RWPE1 (cell line): ENCODE measurements around the gene RPGR.
A peak's percentile ranks its signal among the peaks of the same experiment; 100 is the strongest.

Experiments
- CTCF ChIA-PET: fragments of 350-600 bp; sonication (Branson Sonifier 250); formaldehyde crosslinking; extraction: SDS; loops from one replicate; lab custom pipeline; 2021; lab: Yijun Ruan, JAX
- POLR2A ChIA-PET: fragments of 400-600 bp; formaldehyde crosslinking; extraction: SDS; loops from one replicate; lab custom pipeline; 2020; ENCODE audit warnings: antibody characterized with exemption; ENCODE audit not compliant: low non-redundant PET; lab: Yijun Ruan, JAX
- DNase-seq: peaks from one replicate; pipeline ENCODE4 v3.0.0; 2012; ENCODE audit warnings: low spot score
- H3K27ac ChIP-seq: fragments of 450-650 bp; 2 replicates; pipeline ENCODE4 v1.5.1; 2017
- TF ChIP-seq, protein P1 (sequence below): fragments of 450-650 bp; conservative IDR thresholded peaks from 2 replicates; pipeline ENCODE4 v1.5.1; 2017; ENCODE audit warnings: low read depth, mild to moderate bottlenecking

Gene RPGR

DNA sequence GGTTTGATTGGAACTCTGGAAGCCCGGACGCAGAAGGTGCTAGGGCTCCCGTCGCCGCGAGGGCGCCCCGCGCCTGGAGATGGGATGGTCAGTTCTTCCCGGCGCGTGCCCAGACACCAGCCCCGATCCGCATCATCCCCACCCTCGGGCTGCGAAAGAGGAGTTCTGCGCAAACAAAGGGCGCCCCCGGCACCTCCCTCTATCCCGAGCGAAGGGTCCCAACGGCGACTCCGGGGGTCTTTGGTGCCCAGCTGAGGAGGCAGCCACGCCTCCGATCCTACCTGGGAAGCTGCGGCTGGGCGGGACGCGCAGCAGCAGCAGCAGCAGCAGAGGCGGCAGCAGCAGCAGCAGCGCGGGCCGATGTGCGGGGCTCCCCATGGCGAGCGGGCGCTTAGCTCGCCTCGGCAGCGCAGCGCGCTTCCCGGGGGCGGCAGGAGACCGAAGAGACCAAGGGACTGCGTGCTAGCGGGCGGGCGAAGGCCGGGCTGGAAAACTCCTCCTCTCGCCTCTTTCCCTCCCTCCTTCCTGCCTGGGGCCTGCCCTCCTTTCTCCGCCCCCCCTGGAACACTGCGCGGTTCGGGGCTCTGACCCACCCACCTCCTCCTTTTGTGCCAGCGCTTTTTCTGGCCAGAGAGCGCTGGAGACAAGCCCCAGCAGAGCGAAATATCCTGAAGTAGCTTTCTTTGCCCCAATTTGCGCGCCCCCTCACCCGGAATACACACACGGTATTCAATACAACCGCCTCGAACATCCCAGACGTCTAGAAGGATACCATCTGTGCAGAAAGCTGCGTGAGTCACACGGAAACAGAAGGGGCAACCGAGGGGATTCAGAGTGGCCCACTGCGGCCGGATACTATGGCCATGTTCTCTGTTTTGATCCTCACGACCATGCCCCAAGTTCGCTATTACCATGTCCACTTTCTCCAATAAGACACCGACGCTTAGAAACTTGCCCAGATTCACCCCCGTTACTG, 106.6 kb downstream of the RPGR start, which contains the start of gene SRPX:
Gene SRPX (minus strand): TSS at position 457 of the 976 bp plus-strand sequence. CDS start 79 bp downstream, at position 378.
- POLR2A ChIA-PET: no interaction called here
- H3K27ac ChIP-seq: no peak within 1 kb of the TSS
- TF ChIP-seq, protein P1, sequence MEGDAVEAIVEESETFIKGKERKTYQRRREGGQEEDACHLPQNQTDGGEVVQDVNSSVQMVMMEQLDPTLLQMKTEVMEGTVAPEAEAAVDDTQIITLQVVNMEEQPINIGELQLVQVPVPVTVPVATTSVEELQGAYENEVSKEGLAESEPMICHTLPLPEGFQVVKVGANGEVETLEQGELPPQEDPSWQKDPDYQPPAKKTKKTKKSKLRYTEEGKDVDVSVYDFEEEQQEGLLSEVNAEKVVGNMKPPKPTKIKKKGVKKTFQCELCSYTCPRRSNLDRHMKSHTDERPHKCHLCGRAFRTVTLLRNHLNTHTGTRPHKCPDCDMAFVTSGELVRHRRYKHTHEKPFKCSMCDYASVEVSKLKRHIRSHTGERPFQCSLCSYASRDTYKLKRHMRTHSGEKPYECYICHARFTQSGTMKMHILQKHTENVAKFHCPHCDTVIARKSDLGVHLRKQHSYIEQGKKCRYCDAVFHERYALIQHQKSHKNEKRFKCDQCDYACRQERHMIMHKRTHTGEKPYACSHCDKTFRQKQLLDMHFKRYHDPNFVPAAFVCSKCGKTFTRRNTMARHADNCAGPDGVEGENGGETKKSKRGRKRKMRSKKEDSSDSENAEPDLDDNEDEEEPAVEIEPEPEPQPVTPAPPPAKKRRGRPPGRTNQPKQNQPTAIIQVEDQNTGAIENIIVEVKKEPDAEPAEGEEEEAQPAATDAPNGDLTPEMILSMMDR: no peak
- peak; percentile 8 for DNase-seq
- CTCF ChIA-PET: interaction anchor here (1.2 kb wide), 2 partner anchors 74 to 91 kb away, joined by 3 to 6 read pairs; no protein-coding TSS in a partner anchor

DNA sequence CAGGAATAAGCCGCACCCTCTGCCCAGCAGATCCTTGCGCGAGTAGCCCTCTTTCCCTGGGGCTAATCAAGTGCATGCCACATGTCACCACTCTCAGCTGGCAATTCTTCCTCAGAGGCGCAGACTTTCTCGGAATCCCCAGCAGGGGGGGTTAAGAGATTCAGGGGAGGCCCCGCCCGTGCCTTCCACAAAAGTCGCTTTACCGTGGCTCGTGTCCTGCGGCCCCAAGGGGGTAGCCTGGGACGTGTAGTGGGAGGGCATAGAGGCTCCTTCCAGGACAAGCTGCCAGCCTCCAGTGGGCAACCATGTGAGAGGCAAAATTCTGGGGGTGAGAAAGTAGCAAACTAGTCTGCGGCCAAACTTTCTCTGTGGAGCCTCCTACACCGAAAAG, 107.3 kb downstream of the RPGR start:
- POLR2A ChIA-PET: no interaction called here
- peak; percentile 30 for DNase-seq
- CTCF ChIA-PET: interaction anchor here (0.6 to 1.2 kb wide), 5 partner anchors 12 to 1677 kb away, joined by 3 to 6 read pairs (median 3); no protein-coding TSS in a partner anchor
- TF ChIP-seq, protein P1: peak; percentile 26; the same call in 1 of the 2 replicates
- no peak overlapping the region for H3K27ac ChIP-seq
